Esophagus squamous epithelium (tissue), 4 donors: Measurements from ENCODE around the gene CYBC1.

ENCODE experiments used
- CTCF ChIP-seq, 6 experiments: fragments of 450-650 bp in 4 of 6; fragments of 200-600 bp in 2 of 6; sonication (generic) in 2 of 6; IDR thresholded peaks; one replicate each; pipeline ENCODE4 v1.5.1; 2016 to 2019; ENCODE audit warnings: antibody characterized with exemption in 6 of 6, mild to moderate bottlenecking in 4 of 6, moderate library complexity in 4 of 6
- POLR2A ChIP-seq, 4 donors: fragments of 450-650 bp; IDR thresholded peaks; one replicate each; pipeline ENCODE4 v1.6.1; 2017; ENCODE audit warnings: antibody characterized with exemption in 4 of 4, mild to moderate bottlenecking in 4 of 4, moderate library complexity in 3 of 4

GRCh38 chr17:82493226-82493781, 42.8 kb upstream of the CYBC1 start:
- TF ChIP-seq CTCF (IDR thresholded peaks at IDR 0.05), result no peak
- TF ChIP-seq POLR2A (IDR thresholded peaks at IDR 0.05), result no peak
